GM12892 (cell line): ENCODE results near the gene IL9.

Source experiments
- DNase-seq: peaks from one replicate; pipeline ENCODE4 v3.0.0; 2011; ENCODE audit not compliant: insufficient read length
- FAIRE-seq: peaks from 2 replicates; lab custom pipeline; 2011; peaks lifted over from hg19 to GRCh38; lab: Jason Lieb, UNC
- POLR2A ChIP-seq: IDR thresholded peaks from 2 replicates; pipeline ENCODE4 v1.6.1; 2011; ENCODE audit warnings: low read depth, low read length, control low read depth
- POLR2AphosphoS5 ChIP-seq: IDR thresholded peaks from 2 replicates; pipeline ENCODE4 v1.6.1; 2011; ENCODE audit warnings: low read depth, low read length, control low read depth
- TAF1 ChIP-seq: IDR thresholded peaks from 2 replicates; pipeline ENCODE4 v1.6.1; 2011; ENCODE audit warnings: low read depth, mild to moderate bottlenecking, control low read depth, low read length, borderline replicate concordance

The IL9 gene

GRCh38 chr5:135887881-135888614, 7.6 kb downstream of the IL9 start:
- no peak for DNase-seq
- no peak for TF ChIP-seq TAF1
- no peak for TF ChIP-seq POLR2A
- no peak for TF ChIP-seq POLR2AphosphoS5
- FAIRE-seq, result no peak

- FAIRE-seq, result peak; percentile 84
- DNase-seq, result peak; percentile 40
- TF ChIP-seq TAF1, result no peak
- TF ChIP-seq POLR2A, result no peak
- no peak for TF ChIP-seq POLR2AphosphoS5
These were observed 8.2 kb downstream of the IL9 start for GRCh38 chr5:135887447-135887864.

DNA sequence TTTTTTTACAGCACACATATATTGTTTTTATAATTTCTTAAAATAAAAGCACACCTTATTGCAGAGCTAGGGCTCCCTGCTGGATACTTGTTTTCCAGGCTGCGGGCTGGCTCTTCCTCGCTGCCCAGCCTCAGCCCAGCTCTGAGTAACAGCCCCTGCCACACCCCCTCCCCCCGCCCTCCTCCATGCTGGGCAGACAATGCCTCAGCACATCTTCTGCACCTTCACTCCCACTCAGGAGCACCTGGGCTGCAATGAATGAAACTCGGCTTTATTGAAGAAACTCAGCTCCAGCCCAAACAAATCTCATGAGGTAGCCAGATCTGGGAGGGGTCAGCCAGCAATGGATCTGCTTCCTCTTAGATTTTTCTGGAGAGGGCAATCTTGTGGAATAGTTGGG, 9.5 kb downstream of the IL9 start:
- DNase-seq (no peak), FAIRE-seq (no peak)
- no peak for TF ChIP-seq POLR2A
- no peak for TF ChIP-seq POLR2AphosphoS5
- TF ChIP-seq TAF1, result no peak

DNA sequence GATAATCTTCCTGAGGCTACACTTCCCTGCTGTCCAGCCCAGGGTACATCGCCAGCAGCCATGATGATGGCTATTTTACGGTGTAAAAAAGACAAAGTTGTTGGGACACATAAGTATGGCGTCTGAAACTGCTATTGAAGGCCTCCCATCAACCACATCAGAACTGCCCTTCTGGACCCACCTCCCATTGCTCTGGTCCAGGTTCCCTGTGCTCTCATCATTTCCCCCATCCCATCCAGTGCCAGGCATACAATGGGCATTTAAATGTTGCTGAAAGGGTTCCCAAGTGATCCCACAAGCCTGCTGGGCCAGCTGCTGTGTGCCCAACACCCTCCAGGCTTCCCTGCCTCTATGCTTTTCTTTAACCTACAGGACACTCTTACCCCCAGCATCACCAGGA, 10.6 kb downstream of the IL9 start:
- no peak for DNase-seq
- no peak for FAIRE-seq
- TF ChIP-seq POLR2AphosphoS5 (no peak), TAF1 (no peak), POLR2A (no peak)

DNA sequence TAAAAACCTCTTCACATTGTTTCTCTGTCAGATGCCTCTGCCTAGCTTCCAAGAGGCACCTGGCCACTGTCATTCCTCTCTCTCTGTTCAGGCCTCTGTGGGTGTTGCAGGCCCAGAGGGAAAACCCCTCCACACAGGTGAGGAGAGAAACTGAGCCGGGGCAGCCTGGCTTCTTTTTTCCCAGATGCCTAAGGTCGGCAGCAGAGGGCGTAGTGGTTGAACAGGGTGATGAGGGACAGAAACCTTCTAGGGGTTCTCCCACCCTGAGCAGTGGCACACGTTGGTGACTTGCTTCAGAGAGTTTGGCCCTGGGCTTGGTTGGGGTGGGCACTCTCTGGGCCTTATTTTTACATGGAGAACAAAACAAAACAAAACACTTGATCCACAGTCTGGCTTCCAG, 12.2 kb downstream of the IL9 start:
- TF ChIP-seq POLR2AphosphoS5 (no peak), POLR2A (no peak), TAF1 (no peak)
- FAIRE-seq (peak; percentile 17), DNase-seq (no peak)

GRCh38 chr5:135883026-135883425, 12.6 kb downstream of the IL9 start:
- TF ChIP-seq TAF1 (no peak), POLR2A (no peak), POLR2AphosphoS5 (no peak)
- no peak for DNase-seq
- FAIRE-seq, result no peak

DNA sequence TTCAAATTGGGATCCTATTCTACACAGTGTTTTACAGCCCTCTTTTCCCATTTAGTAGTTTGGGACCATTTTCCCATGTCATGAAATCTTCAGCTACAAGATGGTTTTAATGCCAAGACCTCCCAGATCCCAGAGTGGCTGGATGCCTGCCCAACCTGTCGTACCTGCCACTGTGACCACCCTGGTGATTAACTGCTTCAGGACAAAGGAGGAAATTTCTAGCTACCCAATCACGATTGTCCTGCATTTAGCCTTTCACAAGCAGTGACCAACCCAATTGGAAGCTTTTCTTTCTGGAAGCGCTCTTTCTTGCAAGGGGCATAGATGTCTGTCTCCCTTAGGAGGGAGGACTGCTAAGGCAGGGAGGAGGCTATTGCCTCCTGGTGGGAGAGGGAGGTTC, 13.8 kb downstream of the IL9 start:
- FAIRE-seq (no peak), DNase-seq (no peak)
- no peak for TF ChIP-seq TAF1
- TF ChIP-seq POLR2AphosphoS5, result no peak
- no peak for TF ChIP-seq POLR2A

GRCh38 chr5:135881244-135881643, 14.4 kb downstream of the IL9 start:
- no peak for TF ChIP-seq POLR2AphosphoS5
- TF ChIP-seq TAF1, result no peak
- TF ChIP-seq POLR2A, result no peak
- FAIRE-seq (no peak), DNase-seq (no peak)

DNA sequence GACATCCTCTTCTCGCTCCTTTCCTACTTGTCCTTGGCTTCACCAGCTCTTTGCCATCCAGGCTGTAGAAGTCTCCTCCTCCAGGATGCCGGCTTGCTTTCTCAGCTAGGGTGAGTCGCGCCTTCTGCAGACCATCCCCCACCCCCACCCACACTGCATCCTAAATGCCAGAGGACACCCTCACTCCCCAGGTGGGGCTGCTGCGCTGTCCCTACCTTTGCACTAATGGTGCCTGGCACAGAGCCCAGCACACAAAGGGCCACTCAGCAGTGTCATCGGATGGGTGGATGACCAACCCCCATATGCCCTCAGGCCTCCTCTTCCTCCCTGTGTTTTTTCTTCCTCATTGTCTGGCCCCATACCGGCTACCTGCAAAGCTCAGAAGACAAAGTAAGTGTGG, 14.8 kb downstream of the IL9 start:
- no peak for TF ChIP-seq TAF1
- no peak for TF ChIP-seq POLR2AphosphoS5
- no peak for TF ChIP-seq POLR2A
- FAIRE-seq, result no peak
- no peak for DNase-seq

DNA sequence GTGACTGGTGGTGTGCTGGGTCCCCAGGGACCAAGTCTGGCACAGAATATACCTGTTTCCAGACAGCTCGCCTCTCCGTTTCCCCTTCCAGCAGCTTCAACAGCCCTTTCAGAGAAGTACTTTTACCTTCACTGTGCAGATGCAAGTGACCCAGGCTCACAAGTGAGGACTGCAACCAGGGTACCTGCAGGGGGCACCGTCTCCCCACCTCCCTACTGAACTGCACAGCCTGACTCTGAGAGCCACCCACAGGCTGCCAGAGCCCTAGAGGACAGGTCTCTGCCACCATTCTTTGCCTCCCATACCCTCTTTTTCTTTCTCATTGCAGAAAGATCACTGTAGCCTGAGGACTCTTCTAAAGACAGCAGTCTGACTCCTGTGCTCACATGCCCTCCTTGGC, 15.4 kb downstream of the IL9 start:
- no peak for DNase-seq
- TF ChIP-seq TAF1 (no peak), POLR2A (no peak), POLR2AphosphoS5 (no peak)
- FAIRE-seq, result no peak

DNA sequence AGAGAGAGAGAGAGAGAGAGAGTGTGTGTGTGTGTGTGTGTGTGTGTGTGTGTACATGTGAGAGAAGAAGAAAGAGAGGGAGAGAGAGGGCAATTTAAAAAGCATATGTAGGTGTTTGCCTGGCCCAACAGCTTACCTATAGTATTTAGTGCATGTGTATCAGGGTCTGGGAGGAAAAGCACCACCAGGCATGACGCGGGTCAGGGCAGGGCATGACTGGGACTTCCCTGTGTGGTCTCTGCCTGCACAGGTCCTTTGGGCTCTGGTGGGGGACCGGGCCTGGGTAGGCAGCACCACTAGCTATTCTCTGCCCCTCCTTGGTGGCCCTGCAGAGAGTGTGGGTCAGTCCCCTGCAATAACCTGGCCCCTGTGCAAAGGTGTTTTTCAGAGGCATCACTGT, 16.1 kb downstream of the IL9 start:
- DNase-seq, result no peak
- no peak for FAIRE-seq
- no peak for TF ChIP-seq POLR2AphosphoS5
- no peak for TF ChIP-seq POLR2A
- no peak for TF ChIP-seq TAF1

DNA sequence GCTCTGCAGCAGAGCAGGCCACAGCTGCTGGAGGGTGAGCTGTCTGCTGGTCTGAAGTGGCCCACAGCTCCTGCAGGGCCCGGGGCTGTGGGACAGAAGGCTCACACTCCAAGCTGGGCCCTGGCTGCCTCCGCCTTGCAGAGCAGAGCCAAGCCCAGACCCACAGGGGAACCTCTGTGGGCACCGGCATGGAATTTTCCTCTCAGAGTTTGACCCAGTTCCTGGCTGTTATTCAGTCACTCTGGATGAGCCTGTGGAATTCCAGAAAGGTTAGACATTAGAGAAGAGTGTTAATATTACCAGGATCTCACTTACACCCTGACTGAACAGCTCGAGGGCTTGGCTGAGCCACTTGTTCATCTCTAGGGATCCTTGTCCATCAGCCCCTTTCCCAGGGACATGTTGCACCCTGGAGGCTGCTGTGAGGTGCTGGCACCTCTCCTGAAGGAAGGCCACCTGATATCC, 17.5 kb downstream of the IL9 start:
- no peak for FAIRE-seq

More for the DNA sequence above, 17.5 kb downstream of the IL9 start:
- no peak for DNase-seq
- TF ChIP-seq POLR2AphosphoS5 (no peak), TAF1 (no peak), POLR2A (no peak)
